GM12878 (cell line): ENCODE measurements around the gene RBMS3. TPM values are rescaled to one million over a fixed set of nuclear protein-coding genes. Genes with fewer than 3 reads are reported as not detected.

Experiments
- ATAC-seq: fragments of 200-7000 bp; cut with Tn5 transposase; 3 replicates; pipeline ENCODE4 v1.9.1; 2020; ENCODE audit warnings: mild to moderate bottlenecking, moderate library complexity
- BruUV-seq: library from RNA; stranded (reverse); fragments of 400-500 nt; replicated peaks from 2 replicates; lab custom pipeline; 2021; lab: Mats Ljungman, UMichigan
- CTCF ChIA-PET: fragments of 300-600 bp; sonication (Branson Sonifier 250); formaldehyde crosslinking; extraction: SDS; loops from one replicate; lab custom pipeline; 2021; ENCODE audit warnings: inconsistent platforms; lab: Yijun Ruan, JAX
- POLR2A ChIA-PET: fragments of 350-600 bp; formaldehyde crosslinking; extraction: SDS; loops from one replicate; lab custom pipeline; 2021; ENCODE audit warnings: inconsistent platforms; lab: Charles Lee
- RAD21 ChIA-PET: fragments of 300-600 bp; sonication (Branson Sonifier 250); formaldehyde crosslinking; loops from one replicate; lab custom pipeline; 2023; ENCODE audit warnings: antibody characterized with exemption; ENCODE audit not compliant: unreplicated experiment; lab: Charles Lee
- SMC1A ChIA-PET: fragments of 300-600 bp; sonication (Branson Sonifier 250); formaldehyde crosslinking; loops from one replicate; lab custom pipeline; 2023; ENCODE audit not compliant: unreplicated experiment, uncharacterized antibody; lab: Charles Lee
- DNase-seq: peaks from one replicate; pipeline ENCODE4 v3.0.0-alpha.2; 2011; ENCODE audit warnings: low read depth, low spot score
- FAIRE-seq: peaks from 3 replicates; lab custom pipeline; 2011; peaks lifted over from hg19 to GRCh38; lab: Jason Lieb, UNC
- H2AFZ ChIP-seq: 2 replicates; pipeline ENCODE4 v1.6.0; 2011; ENCODE audit warnings: low read depth, low read length, control low read depth; ENCODE audit not compliant: control insufficient read depth
- H3K27ac ChIP-seq: 2 replicates; pipeline ENCODE4 v1.5.1; 2011; ENCODE audit warnings: control low read depth; ENCODE audit not compliant: control insufficient read depth, insufficient read depth
- H3K27me3 ChIP-seq, 2 experiments: replicated peaks in 1 of 2; 2 replicates each; pipeline versions ENCODE4 v1.6.0 to v1.6.1; 2011; ENCODE audit warnings: low read length in 1 of 2; ENCODE audit not compliant: control insufficient read depth in 2 of 2, insufficient read depth in 2 of 2
- H3K36me3 ChIP-seq, 2 experiments: 2 replicates each; pipeline ENCODE4 v1.5.1; 2011; ENCODE audit warnings: low read length in 1 of 2; ENCODE audit not compliant: control insufficient read depth in 2 of 2, insufficient read depth in 2 of 2
- H3K4me1 ChIP-seq: 2 replicates; pipeline ENCODE4 v1.6.1; 2011; ENCODE audit warnings: mild to moderate bottlenecking, low read length, moderate library complexity, mixed read lengths; ENCODE audit not compliant: control insufficient read depth, insufficient read depth
- H3K4me2 ChIP-seq: 2 replicates; pipeline ENCODE4 v1.6.0; 2011; ENCODE audit warnings: control low read depth; ENCODE audit not compliant: control insufficient read depth, insufficient read depth
- H3K4me3 ChIP-seq: fragments of 200-600 bp; sonication (generic); 2 replicates; pipeline ENCODE4 v1.5.1; 2016
- H3K79me2 ChIP-seq: 2 replicates; pipeline ENCODE4 v1.6.0; 2011; ENCODE audit warnings: low read length; ENCODE audit not compliant: control insufficient read depth, insufficient read depth
- H3K9ac ChIP-seq: 2 replicates; pipeline ENCODE4 v1.8.0; 2011; ENCODE audit warnings: low read length, control low read depth, mixed read lengths; ENCODE audit not compliant: control insufficient read depth, insufficient read depth
- H3K9me3 ChIP-seq: replicated peaks from 3 replicates; pipeline ENCODE4 v1.5.1; 2011; ENCODE audit warnings: mild to moderate bottlenecking, low read length; ENCODE audit not compliant: control insufficient read depth, insufficient read depth
- H4K20me1 ChIP-seq: 2 replicates; pipeline ENCODE4 v1.6.0; 2011; ENCODE audit not compliant: control insufficient read depth, insufficient read depth
- CHD4 ChIP-seq: fragments of 200-600 bp; sonication (generic); IDR thresholded peaks from 2 replicates; pipeline ENCODE4 v1.6.1; 2016; ENCODE audit warnings: mild to moderate bottlenecking
- MTA2 ChIP-seq: fragments of 450-650 bp; IDR thresholded peaks from 2 replicates; pipeline ENCODE4 v1.6.1; 2016; ENCODE audit warnings: low read depth, mild to moderate bottlenecking, moderate library complexity
- NR2F1 ChIP-seq: fragments of 450-650 bp; conservative IDR thresholded peaks from 2 replicates; pipeline ENCODE4 v1.6.1; 2017; ENCODE audit warnings: mild to moderate bottlenecking
- POU2F2 ChIP-seq: IDR thresholded peaks from 3 replicates; pipeline ENCODE4 v1.6.1; 2011; ENCODE audit warnings: low read depth, mild to moderate bottlenecking, low read length, borderline replicate concordance
- RAD51 ChIP-seq: fragments of 450-650 bp; IDR thresholded peaks from 2 replicates; pipeline ENCODE4 v1.6.1; 2016; ENCODE audit warnings: moderate library complexity, mild to moderate bottlenecking, inconsistent platforms
- RELB ChIP-seq: fragments of 450-650 bp; IDR thresholded peaks from 2 replicates; pipeline ENCODE4 v1.6.1; 2017; ENCODE audit warnings: low read depth, mild to moderate bottlenecking, moderate library complexity
- SRF ChIP-seq, 2 experiments: IDR thresholded peaks; 2 replicates each; pipeline ENCODE4 v1.6.1; 2011; ENCODE audit warnings: low read depth in 2 of 2, low read length in 2 of 2, mild to moderate bottlenecking in 1 of 2, moderate library complexity in 1 of 2
- TCF3 ChIP-seq: IDR thresholded peaks from 2 replicates; pipeline ENCODE4 v1.6.1; 2012; ENCODE audit warnings: low read depth, mild to moderate bottlenecking, low read length, borderline replicate concordance; ENCODE audit not compliant: insufficient read depth
- USF1 ChIP-seq: IDR thresholded peaks from 2 replicates; pipeline ENCODE4 v1.6.1; 2011; ENCODE audit warnings: borderline replicate concordance, low read depth, mild to moderate bottlenecking, moderate library complexity, mixed read lengths, low read length; ENCODE audit not compliant: insufficient read depth; ENCODE audit errors: extremely low read length
- WRNIP1 ChIP-seq: IDR thresholded peaks from 2 replicates; pipeline ENCODE4 v1.6.1; 2011; ENCODE audit warnings: low read depth, low read length, improper control_type of control experiment, borderline replicate concordance
- ZNF687 ChIP-seq: fragments of 450-650 bp; IDR thresholded peaks from 2 replicates; pipeline ENCODE4 v1.6.1; 2017; ENCODE audit warnings: mild to moderate bottlenecking, moderate library complexity
- WGBS: methylation state at CpG from one replicate; pipeline ENCODE4 v1.1.6; 2016; ENCODE audit warnings: low lambda C conversion rate; ENCODE audit not compliant: insufficient replicate concordance, insufficient coverage; ENCODE audit errors: missing lambda C conversion rate; 5-methylcytosine and 5-hydroxymethylcytosine counted together
- in situ Hi-C: fragments of 300-500 bp; cut with MboI; formaldehyde crosslinking; loops from 9 replicates; pipeline ENCODE4 v1.14.3; 2018; ENCODE audit warnings: mixed read lengths
- intact Hi-C: fragments of 100-400 bp; cut with micrococcal nuclease; formaldehyde crosslinking; loops from one replicate; pipeline ENCODE4 v1.14.2; 2022; ENCODE audit not compliant: unreplicated experiment
- polyA plus RNA-seq, 11 experiments: library from polyadenylated mRNA; depleted of rRNA in 4 of 11; unstranded in 6 of 11; stranded (reverse) in 5 of 11; fragments of >200 nt; fragmentation: Nextera tagmentation in 4 of 11; fragmentation: Illumina TruSeq in 1 of 11; extraction: Ambion mirVana in 4 of 11; extraction: Trizol in 1 of 11; gene quantifications; 1 replicate in 1 of 11; 2 replicates in 10 of 11; pipeline versions ENCODE4 v1.2.1 to v1.2.3, GENCODE V29; 2011 to 2016; ENCODE audit warnings: inconsistent platforms in 2 of 11, missing spikeins in 2 of 11, low read depth in 1 of 11
- total RNA-seq, 4 experiments: library from RNA; depleted of rRNA in 3 of 4; stranded (reverse); fragments of >200 nt in 3 of 4; fragmentation: Illumina TruSeq in 1 of 4; extraction: Trizol in 1 of 4; gene quantifications; 2 replicates each; pipeline versions ENCODE4 v1.2.1 to v1.2.3, GENCODE V29; 2013 to 2021
- TF ChIP-seq, protein P1 (sequence below): fragments of 450-650 bp; IDR thresholded peaks from 2 replicates; pipeline ENCODE4 v1.6.1; 2018; ENCODE audit warnings: borderline replicate concordance, mild to moderate bottlenecking; ENCODE audit not compliant: partially characterized antibody
- TF ChIP-seq, protein P2 (sequence below), 3 experiments: IDR thresholded peaks in 2 of 3; conservative IDR thresholded peaks in 1 of 3; 2 replicates each; pipeline ENCODE4 v1.5.1; 2011; ENCODE audit warnings: low read depth in 3 of 3, low read length in 3 of 3, mild to moderate bottlenecking in 3 of 3, control low read depth in 2 of 3, moderate library complexity in 2 of 3, inconsistent platforms in 1 of 3, mixed read lengths in 1 of 3; ENCODE audit not compliant: control insufficient read depth in 2 of 3, insufficient read depth in 1 of 3; ENCODE audit errors: extremely low read depth in 1 of 3

Gene RBMS3
- total and polyA plus RNA-seq, 10 of the 15 experiments (the other 5 are each of a cell fraction or from before 2014, with no cell fraction given): 0.79 to 4.7 (median 3.1) TPM

GRCh38 chr3:29696311-29696710 is 415.4 kb downstream of the RBMS3 start:
- BruUV-seq: no TSS peak
- Histone ChIP-seq H2AFZ (no peak overlapping the region), H3K27ac (no peak overlapping the region), H3K27me3 (no peaks in the 10 kb centered on the region), H3K4me3 (no peak overlapping the region), H3K9me3 (no peaks in the 10 kb centered on the region; the same call in 2 of the 3 replicates), H3K9ac (no peak overlapping the region), H3K79me2 (no peaks in the 10 kb centered on the region), H3K4me1 (no peaks in the 10 kb centered on the region), H3K36me3 (no peaks in the 10 kb centered on the region), H4K20me1 (no peaks in the 10 kb centered on the region), H3K4me2 (no peak overlapping the region)
- in situ Hi-C loops: no loop called here
- DNase-seq (no peak), FAIRE-seq (no peak), ATAC-seq (no peak)
- intact Hi-C loops: no loop called here
- ChIA-PET RAD21 (no interaction called here), CTCF (no interaction called here), SMC1A (interaction anchor here (1.6 kb wide), 1 partner anchor 17 kb away, joined by 3 read pairs; no protein-coding TSS in a partner anchor), POLR2A (no interaction called here)
- WGBS: 2% methylated on average over 2 of the region's 2 CpGs
- TF ChIP-seq CHD4 (no peak), MTA2 (no peak), POU2F2 (no peak), RAD51 (no peak), ZNF687 (no peak), NR2F1 (no peak), SRF (IDR thresholded peaks at IDR 0.05; ENCODE audit: low read depth in 2 of 2, low read length in 2 of 2) (no peak), USF1 (no peak), RELB (no peak), TCF3 (no peak), WRNIP1 (no peak)
- TF ChIP-seq, protein P1, sequence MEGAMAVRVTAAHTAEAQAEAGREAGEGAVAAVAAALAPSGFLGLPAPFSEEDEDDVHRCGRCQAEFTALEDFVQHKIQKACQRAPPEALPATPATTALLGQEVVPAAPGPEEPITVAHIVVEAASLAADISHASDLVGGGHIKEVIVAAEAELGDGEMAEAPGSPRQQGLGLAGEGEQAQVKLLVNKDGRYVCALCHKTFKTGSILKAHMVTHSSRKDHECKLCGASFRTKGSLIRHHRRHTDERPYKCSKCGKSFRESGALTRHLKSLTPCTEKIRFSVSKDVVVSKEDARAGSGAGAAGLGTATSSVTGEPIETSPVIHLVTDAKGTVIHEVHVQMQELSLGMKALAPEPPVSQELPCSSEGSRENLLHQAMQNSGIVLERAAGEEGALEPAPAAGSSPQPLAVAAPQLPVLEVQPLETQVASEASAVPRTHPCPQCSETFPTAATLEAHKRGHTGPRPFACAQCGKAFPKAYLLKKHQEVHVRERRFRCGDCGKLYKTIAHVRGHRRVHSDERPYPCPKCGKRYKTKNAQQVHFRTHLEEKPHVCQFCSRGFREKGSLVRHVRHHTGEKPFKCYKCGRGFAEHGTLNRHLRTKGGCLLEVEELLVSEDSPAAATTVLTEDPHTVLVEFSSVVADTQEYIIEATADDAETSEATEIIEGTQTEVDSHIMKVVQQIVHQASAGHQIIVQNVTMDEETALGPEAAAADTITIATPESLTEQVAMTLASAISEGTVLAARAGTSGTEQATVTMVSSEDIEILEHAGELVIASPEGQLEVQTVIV: no peak
- TF ChIP-seq, protein P2, sequence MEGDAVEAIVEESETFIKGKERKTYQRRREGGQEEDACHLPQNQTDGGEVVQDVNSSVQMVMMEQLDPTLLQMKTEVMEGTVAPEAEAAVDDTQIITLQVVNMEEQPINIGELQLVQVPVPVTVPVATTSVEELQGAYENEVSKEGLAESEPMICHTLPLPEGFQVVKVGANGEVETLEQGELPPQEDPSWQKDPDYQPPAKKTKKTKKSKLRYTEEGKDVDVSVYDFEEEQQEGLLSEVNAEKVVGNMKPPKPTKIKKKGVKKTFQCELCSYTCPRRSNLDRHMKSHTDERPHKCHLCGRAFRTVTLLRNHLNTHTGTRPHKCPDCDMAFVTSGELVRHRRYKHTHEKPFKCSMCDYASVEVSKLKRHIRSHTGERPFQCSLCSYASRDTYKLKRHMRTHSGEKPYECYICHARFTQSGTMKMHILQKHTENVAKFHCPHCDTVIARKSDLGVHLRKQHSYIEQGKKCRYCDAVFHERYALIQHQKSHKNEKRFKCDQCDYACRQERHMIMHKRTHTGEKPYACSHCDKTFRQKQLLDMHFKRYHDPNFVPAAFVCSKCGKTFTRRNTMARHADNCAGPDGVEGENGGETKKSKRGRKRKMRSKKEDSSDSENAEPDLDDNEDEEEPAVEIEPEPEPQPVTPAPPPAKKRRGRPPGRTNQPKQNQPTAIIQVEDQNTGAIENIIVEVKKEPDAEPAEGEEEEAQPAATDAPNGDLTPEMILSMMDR (IDR thresholded peaks at IDR 0.05 in 2 of 3, conservative IDR thresholded peaks at IDR 0.05 in 1 of 3; ENCODE audit: control insufficient read depth in 2 of 3, extremely low read depth in 1 of 3, insufficient read depth in 1 of 3, low read depth in 3 of 3, low read length in 3 of 3): no peak
